Right lung (tissue), 5 donors: ENCODE measurements around the gene NYAP2. TPM values are rescaled to one million over a fixed set of nuclear protein-coding genes. Genes with fewer than 3 reads are reported as not detected.

Source experiments
- DNase-seq, 2 donors: peaks; one replicate each; pipeline ENCODE4 v3.0.0-alpha.2; 2013
- polyA plus RNA-seq, 5 donors: library from polyadenylated mRNA; unstranded; fragments of 120-200 nt; gene quantifications; one replicate each; pipeline versions ENCODE4 v1.2.1 to v1.2.3, GENCODE V29; 2013; ENCODE audit warnings: inconsistent platforms in 1 of 5, low replicate concordance in 1 of 5; ENCODE audit not compliant: insufficient read length in 5 of 5, insufficient read depth in 1 of 5

The NYAP2 gene
- polyA plus RNA-seq, 5 donors = 0.05 to 0.25 (median 0.12) TPM

- no peak for DNase-seq
Measured at GRCh38 chr2:225484751-225485150, 85.2 kb downstream of the NYAP2 start.

DNA sequence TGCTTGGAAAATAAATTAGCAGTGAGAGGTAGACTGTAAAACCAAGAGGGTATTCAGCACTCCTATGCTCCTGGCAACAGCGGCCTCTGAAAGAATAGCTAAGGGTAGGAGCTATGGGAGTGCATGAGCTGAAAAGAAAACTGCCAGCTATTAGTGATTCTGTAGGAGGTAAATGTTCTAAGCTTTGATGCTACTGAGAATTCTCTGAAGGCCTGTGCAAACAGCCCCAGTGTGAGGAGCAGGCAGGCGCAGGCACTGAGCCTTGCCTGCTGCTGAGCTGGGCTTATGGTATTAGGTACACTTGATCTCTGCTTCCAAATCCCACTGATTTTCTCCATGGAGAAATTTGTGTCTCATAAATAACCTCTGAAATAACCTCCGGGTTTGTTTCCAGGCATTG, 86.7 kb downstream of the NYAP2 start:
- no peak for DNase-seq

DNA sequence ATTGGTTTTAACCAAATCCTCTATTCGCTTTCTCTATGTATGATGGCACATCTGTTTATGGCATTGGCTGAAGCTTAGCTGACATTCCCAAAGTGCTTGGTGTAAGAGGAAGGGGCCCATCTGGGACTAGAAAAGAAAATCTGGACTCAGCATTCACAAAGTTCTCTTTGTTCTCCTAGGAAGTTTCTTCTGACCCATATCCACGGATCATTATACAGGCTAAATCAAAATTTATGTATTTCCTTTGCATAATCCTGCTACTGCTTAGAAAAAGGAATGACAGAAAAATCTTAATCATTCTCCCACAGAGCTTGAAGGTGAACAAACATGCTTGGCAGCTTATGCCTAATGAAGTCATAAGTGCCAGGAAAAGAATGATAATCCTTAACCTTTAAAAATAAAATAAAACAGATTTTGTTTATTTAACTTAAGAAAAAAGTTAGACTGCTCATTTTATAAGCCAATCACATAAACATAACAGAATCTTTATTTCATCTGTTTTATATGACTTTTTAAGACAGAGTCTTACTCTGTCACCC, 88.4 kb downstream of the NYAP2 start:
- DNase-seq = no peak

GRCh38 chr2:225488743-225489142, 89.2 kb downstream of the NYAP2 start:
- no peak for DNase-seq

DNA sequence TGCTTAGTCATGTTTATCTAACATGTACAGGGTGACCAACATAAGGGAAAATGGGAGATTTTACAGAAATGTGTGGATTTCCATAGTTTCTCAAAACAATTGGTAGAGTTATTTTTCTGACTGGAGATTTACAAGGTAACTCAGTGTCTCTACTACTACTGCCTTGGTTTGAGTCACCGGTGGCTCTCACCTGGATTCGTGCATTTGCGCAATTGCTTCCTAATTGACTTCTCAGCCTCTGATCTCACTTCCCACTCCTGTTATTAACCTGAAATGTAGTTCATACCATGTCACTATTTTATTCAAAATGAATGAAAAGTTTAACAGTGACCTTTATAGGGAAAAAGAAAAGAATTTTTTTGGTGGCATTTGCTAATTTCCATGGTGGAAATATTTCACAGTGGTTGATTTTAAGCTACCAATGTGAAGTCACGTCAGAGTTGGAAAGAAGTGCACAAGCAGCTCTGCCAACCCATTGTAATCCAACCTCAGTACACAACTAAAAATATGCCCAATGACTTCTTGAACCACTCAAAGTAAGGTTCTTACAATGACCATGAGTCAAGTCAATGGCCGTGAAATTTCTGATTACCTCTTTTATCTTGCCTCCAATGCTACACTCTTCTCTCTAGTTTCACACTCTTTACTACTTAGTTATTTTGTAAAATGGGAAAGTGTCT, 94.0 kb downstream of the NYAP2 start:
- DNase-seq = no peak

- no peak for DNase-seq
Measured at GRCh38 chr2:225494100-225494459, 94.6 kb downstream of the NYAP2 start.

DNA sequence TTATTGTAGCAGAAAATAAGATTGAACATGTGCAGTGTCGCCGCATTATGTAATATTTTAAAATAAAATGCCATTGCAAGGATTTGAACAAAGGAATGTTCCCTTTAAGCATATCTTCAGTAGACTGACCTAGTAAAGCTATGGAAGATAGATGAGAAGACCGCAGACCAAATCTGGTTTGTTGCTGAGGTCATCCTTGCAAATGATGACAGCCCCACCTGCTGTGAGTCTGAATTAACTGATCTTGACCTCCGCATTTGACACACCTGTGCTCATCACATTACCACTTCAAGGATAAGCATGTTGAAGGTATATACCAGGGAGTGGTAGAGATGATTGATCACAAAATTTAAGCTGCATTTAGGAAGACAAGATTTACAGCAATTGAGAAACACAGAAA, 96.2 kb downstream of the NYAP2 start:
- DNase-seq = no peak

- no peak for DNase-seq
Measured at GRCh38 chr2:225496568-225496967, 97.1 kb downstream of the NYAP2 start.

DNA sequence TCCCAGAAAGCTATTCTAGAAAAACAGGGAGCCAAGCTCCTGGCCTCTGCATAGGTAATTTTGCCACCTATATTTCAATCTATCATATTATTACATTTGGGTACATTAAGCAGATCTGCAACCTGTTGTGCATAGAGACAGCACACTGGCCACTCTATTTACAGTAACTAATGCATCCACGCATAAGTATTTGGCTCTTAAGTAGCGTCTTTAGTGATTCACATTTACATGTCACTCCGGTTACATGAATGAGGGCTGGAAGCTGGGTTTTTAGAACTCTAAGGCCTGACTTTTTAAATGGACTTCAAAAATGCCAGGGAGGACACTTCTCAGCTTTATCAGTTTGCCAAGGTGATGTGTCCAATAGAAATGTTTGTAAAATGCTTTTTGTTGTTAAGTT, 97.7 kb downstream of the NYAP2 start:
- DNase-seq = no peak

- DNase-seq = no peak
Measured at GRCh38 chr2:225501022-225501421, 101.5 kb downstream of the NYAP2 start.

DNA sequence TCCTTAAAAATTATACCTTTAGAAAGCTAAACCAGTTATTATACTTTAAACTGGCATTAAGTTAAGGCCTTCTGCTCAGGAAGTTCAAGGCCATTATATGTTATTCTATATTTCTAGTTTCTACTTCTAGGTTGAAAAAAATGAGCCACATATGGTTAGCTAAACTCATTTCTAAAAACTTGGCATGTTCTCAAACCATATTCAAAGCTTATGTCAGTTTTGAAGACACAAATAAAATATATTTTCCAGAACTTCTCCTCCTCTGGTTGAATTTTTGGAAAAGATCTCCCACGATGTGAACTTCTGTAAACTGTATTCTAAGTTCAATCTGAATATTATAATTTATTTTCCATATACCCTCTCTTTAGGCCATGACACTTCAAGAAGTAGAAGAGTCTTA, 103.5 kb downstream of the NYAP2 start:
- no peak for DNase-seq

GRCh38 chr2:225510796-225511195, 111.3 kb downstream of the NYAP2 start:
- DNase-seq = no peak

DNA sequence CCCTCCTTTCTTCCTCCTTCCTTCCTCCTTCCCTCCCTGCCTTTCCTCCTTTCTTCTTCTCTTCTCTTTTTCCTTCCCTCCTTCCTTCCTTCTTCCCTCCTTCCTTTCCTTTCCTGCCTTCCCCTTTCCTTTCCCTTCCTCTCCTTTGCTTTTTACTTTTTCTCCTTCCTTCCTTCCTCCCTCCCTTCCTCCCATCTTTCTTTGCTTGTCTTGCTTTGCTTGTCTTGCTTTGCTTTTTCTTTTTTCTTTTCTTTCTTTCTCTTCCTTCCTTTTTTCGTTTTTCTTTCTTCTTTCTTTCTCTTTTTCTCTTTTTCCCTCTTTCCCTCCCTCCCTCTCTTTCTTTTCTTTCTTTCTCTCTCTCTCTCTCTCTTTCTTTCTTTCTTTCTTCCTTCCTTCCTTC, 113.0 kb downstream of the NYAP2 start:
- DNase-seq = no peak

DNA sequence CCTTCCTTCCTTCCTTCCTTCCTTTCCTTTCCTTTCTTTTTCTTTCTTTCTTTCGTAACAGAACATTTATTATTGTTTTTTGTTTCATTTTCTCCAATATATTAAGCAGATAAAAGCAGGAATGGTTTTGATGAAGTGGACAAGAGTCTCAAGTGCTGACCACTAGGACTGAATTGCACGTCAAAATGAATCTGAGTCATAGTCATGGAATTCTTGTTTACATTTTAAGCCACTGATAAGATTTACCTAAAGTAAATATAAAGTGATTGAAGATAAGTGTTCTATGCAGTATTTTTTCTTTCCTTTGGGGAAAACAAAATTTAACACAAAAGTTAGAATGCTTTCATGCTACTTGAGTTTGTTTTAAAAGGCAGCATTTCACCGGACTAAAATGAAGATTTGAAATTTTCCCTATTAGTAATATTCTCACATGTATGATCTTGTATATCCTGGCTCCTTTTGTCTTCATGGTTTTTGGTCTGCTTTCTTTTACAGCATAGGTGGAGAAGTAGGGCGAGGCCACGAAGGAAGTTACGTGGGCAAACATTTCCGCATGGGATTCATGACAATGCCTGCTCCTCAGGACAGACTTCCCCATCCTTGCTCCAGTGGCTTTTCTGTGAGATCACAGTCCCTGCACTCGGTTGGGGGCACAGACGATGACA, 113.5 kb downstream of the NYAP2 start:
- no peak for DNase-seq

- no peak for DNase-seq
Measured at GRCh38 chr2:225515033-225515432, 115.5 kb downstream of the NYAP2 start.

- no peak for DNase-seq
Measured at GRCh38 chr2:225526760-225527390, 127.4 kb downstream of the NYAP2 start.

- DNase-seq = no peak
Measured at GRCh38 chr2:225531559-225531958, 132.0 kb downstream of the NYAP2 start.

DNA sequence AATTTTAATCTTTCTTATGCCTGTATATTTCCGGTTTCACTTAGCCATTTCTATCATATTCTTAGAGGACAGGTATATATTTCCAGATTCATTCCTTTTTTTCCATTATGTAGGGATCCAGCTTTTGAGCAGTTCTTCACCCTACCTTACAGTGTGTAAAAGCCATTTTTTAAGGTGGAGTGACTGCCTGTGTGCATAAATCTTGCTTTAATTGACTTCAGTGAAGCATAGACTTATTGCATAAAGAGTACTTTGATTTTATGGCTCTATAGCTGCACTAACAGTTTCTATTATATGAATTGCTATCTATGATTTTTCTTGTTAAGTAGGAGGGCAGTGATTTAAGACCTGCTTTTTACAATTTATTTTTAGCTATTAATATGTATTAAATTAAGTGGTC, 132.6 kb downstream of the NYAP2 start:
- no peak for DNase-seq

DNA sequence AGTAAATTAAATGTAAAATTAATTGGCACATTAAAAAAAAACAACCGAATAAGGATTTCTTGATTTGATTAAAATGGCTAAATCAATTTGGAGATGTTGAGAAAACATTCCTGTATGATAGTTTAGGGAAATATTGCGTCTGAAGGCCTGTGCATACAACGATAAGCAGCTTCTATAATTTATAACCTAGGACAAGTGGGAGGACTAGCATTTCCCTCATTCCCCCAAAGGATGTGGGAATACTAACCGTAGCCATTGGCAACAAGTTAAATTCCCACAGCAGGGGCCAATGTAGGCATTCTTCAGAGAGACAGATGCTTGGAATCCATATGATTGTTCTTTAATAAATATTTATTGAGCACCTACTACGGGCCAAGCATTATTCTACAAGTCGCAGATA, 134.5 kb downstream of the NYAP2 start:
- DNase-seq = no peak

DNA sequence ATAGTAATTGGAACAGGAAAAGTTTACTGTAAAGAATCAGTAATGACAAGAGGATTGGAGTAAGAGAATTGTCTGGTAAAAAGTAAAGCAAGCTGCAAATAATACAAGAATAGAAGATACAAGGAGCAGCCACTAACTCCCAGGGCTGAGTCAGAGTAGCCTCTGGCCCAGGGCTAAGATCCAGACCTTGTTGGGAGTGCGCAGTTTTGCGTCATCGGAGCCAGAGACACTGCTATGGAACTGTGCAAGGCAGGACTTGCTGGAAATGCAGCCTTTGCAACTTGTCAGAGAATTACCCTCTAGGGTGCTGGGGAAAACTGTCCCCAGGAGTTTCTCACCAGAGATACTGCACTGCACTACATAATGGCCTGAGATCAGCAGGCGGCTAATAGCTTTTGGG, 135.2 kb downstream of the NYAP2 start:
- no peak for DNase-seq

- no peak for DNase-seq
Measured at GRCh38 chr2:225536036-225536435, 136.5 kb downstream of the NYAP2 start.

GRCh38 chr2:225543626-225544025, 144.1 kb downstream of the NYAP2 start:
- DNase-seq = no peak

- no peak for DNase-seq
Measured at GRCh38 chr2:225556461-225556860, 157.0 kb downstream of the NYAP2 start.
